Gastroesophageal sphincter (tissue), 3 donors: ENCODE data around the gene ARL8B.

Source experiments
- CTCF ChIP-seq, 4 experiments: fragments of 200-600 bp in 2 of 4; fragments of 450-650 bp in 2 of 4; sonication (generic) in 1 of 4; IDR thresholded peaks; one replicate each; pipeline ENCODE4 v1.5.1; 2017 to 2019; ENCODE audit warnings: antibody characterized with exemption in 4 of 4, mild to moderate bottlenecking in 2 of 4, moderate library complexity in 2 of 4
- EP300 ChIP-seq: sonication (generic); formaldehyde crosslinking; IDR thresholded peaks from one replicate; pipeline ENCODE4 v1.6.1; 2017; ENCODE audit warnings: antibody characterized with exemption, mild to moderate bottlenecking
- POLR2A ChIP-seq, 2 donors: fragments of 450-650 bp; IDR thresholded peaks; one replicate each; pipeline ENCODE4 v1.6.1; 2017; ENCODE audit warnings: antibody characterized with exemption in 2 of 2, mild to moderate bottlenecking in 2 of 2, moderate library complexity in 1 of 2

- TF ChIP-seq CTCF (IDR thresholded peaks at IDR 0.05), result no peak
- TF ChIP-seq EP300, result no peak
- TF ChIP-seq POLR2A (IDR thresholded peaks at IDR 0.05), result no peak
Observed at GRCh38 chr3:5115506-5116162, 6.5 kb upstream of the ARL8B start.
